Prostate gland (tissue), 2 donors: ENCODE measurements around the gene FAM83B. TPM values are rescaled to one million over a fixed set of nuclear protein-coding genes. Genes with fewer than 3 reads are reported as not detected.
"Not testable (repeated sequence)": the region's sequence is repeated elsewhere in the genome, so short reads cannot be mapped to it uniquely, and the experiment has no call there.

Experiments used
- DNase-seq: peaks from one replicate; pipeline ENCODE4 v3.0.0-alpha.2; 2019; ENCODE audit warnings: low spot score
- H3K27ac ChIP-seq, 2 donors: fragments of 200-600 bp; sonication (generic); 2 replicates each; pipeline ENCODE4 v1.5.1; 2017 to 2019
- H3K27me3 ChIP-seq: fragments of 200-600 bp; sonication (generic); replicated peaks from 2 replicates; pipeline ENCODE4 v1.5.1; 2019; ENCODE audit not compliant: insufficient read depth
- H3K36me3 ChIP-seq, 2 donors: fragments of 200-600 bp; sonication (generic); 1 replicate in 1 of 2; 2 replicates in 1 of 2; pipeline versions ENCODE4 v1.5.1 to v1.8.1; 2017 to 2019
- H3K4me1 ChIP-seq: fragments of 200-600 bp; sonication (generic); replicated peaks from 2 replicates; pipeline ENCODE4 v1.5.1; 2019
- H3K4me3 ChIP-seq, 2 donors: fragments of 200-600 bp; sonication (generic); 2 replicates each; pipeline ENCODE4 v1.5.1; 2017 to 2019
- H3K9me3 ChIP-seq: fragments of 200-600 bp; sonication (generic); 2 replicates; pipeline ENCODE4 v1.5.1; 2017
- CTCF ChIP-seq, 4 experiments: fragments of 200-600 bp in 2 of 4; fragments of 450-650 bp in 2 of 4; sonication (generic) in 2 of 4; IDR thresholded peaks; 1 replicate in 3 of 4; 2 replicates in 1 of 4; pipeline ENCODE4 v1.5.1; 2016 to 2019; ENCODE audit warnings: antibody characterized with exemption in 4 of 4, mild to moderate bottlenecking in 2 of 4, moderate library complexity in 2 of 4
- POLR2A ChIP-seq: fragments of 450-650 bp; IDR thresholded peaks from one replicate; pipeline ENCODE4 v1.6.1; 2016; ENCODE audit warnings: antibody characterized with exemption, mild to moderate bottlenecking
- POLR2AphosphoS5 ChIP-seq: sonication (generic); formaldehyde crosslinking; IDR thresholded peaks from one replicate; pipeline ENCODE4 v1.6.1; 2017; ENCODE audit warnings: antibody characterized with exemption
- WGBS: methylation state at CpG from one replicate; pipeline ENCODE4 v1.1.5; 2018; 5-methylcytosine and 5-hydroxymethylcytosine counted together
- intact Hi-C: fragments of 100-400 bp; cut with DNase I; formaldehyde crosslinking; loops from one replicate; pipeline ENCODE4 v1.14.2; 2022
- total RNA-seq, 2 donors: library from RNA; depleted of rRNA; stranded (reverse); fragments of >200 nt; gene quantifications; one replicate each; pipeline ENCODE4 v1.1.0, GENCODE V29; 2016

Gene FAM83B
- total RNA-seq, 2 donors from 2014 or later = 4.0 to 14.3 TPM

GRCh38 chr6:54881067-54881730 is 34.6 kb downstream of the FAM83B start:
- H3K4me1 ChIP-seq = no peaks in the 10 kb centered on the region
- no peak overlapping the region for H3K4me3 ChIP-seq
- DNase-seq = no peak
- TF ChIP-seq POLR2AphosphoS5 (no peak), POLR2A (no peak), CTCF (IDR thresholded peaks at IDR 0.05) (no peak)
- H3K27me3 ChIP-seq = no peaks in the 10 kb centered on the region
- H3K9me3 ChIP-seq = no peaks in the 10 kb centered on the region
- 56% methylated on average over 1 of the region's 1 CpG for WGBS
- H3K27ac ChIP-seq = no peak overlapping the region
- no peaks in the 10 kb centered on the region for H3K36me3 ChIP-seq
- intact Hi-C loops = no loop called here

GRCh38 chr6:54881891-54882290 is 35.3 kb downstream of the FAM83B start:
- H3K4me3 ChIP-seq, H3K27me3 ChIP-seq, H3K9me3 ChIP-seq, H3K36me3 ChIP-seq, H3K4me1 ChIP-seq, H3K27ac ChIP-seq, DNase-seq, intact Hi-C loops: not testable (repeated sequence)
- 96% methylated on average over 3 of the region's 3 CpGs for WGBS

- no peak for DNase-seq
- TF ChIP-seq POLR2A (no peak), CTCF (IDR thresholded peaks at IDR 0.05) (no peak), POLR2AphosphoS5 (no peak)
- no peak overlapping the region for H3K4me3 ChIP-seq
- 71% methylated on average over 4 of the region's 4 CpGs for WGBS
- H3K36me3 ChIP-seq = no peaks in the 10 kb centered on the region
- no peak overlapping the region for H3K27ac ChIP-seq
- no peaks in the 10 kb centered on the region for H3K9me3 ChIP-seq
- no peaks in the 10 kb centered on the region for H3K4me1 ChIP-seq
- H3K27me3 ChIP-seq = no peaks in the 10 kb centered on the region
- intact Hi-C loops = no loop called here
Observed at GRCh38 chr6:54886932-54887584, 40.5 kb downstream of the FAM83B start.

- Histone ChIP-seq H3K36me3 (no peaks in the 10 kb centered on the region), H3K27me3 (no peaks in the 10 kb centered on the region), H3K9me3 (no peaks in the 10 kb centered on the region), H3K4me1 (no peaks in the 10 kb centered on the region), H3K27ac (no peak overlapping the region), H3K4me3 (no peak overlapping the region)
- intact Hi-C loops = no loop called here
- WGBS = 83% methylated on average over 1 of the region's 1 CpG
- TF ChIP-seq POLR2AphosphoS5 (no peak), POLR2A (no peak), CTCF (IDR thresholded peaks at IDR 0.05) (no peak)
- DNase-seq = no peak
Observed at GRCh38 chr6:54891536-54891935, 45.0 kb downstream of the FAM83B start.

- Histone ChIP-seq H3K4me1 (no peaks in the 10 kb centered on the region), H3K9me3 (no peaks in the 10 kb centered on the region), H3K4me3 (no peak overlapping the region), H3K27me3 (no peaks in the 10 kb centered on the region), H3K27ac (no peak overlapping the region), H3K36me3 (no peaks in the 10 kb centered on the region)
- intact Hi-C loops = no loop called here
- 93% methylated on average over 1 of the region's 1 CpG for WGBS
- DNase-seq = no peak
- no peak for TF ChIP-seq POLR2AphosphoS5
- TF ChIP-seq CTCF (IDR thresholded peaks at IDR 0.05) = no peak
- TF ChIP-seq POLR2A = no peak
Observed at GRCh38 chr6:54892831-54893230, 46.3 kb downstream of the FAM83B start.
